Measurements from ENCODE around the gene EI24. TPM values are rescaled to one million over a fixed set of nuclear protein-coding genes. Genes with fewer than 3 reads are reported as not detected.
A peak's percentile ranks its signal among the peaks of the same experiment; 100 is the strongest.

EI24 gene
- total RNA-seq, 1 experiment from 2014 or later, result 151 TPM

DNA sequence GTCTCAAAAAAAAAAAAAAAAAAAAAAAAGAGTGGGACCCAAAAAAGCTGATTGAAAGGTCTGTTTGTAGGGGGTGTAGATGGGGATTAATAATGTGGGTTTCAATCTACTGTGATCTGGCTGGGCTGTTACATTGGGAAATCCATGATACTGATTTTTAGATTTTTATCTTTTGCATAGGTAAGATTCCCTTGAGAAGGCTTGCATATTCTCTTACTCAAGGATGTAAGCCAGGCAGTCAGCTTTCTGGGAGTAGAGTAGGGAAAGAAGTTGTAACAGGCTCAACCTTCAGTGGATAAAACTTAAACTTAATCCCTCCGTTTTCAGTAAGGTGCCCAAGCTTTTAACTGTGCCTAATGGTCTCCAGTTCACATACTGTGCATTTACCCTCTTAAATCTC is 53.8 kb downstream of the EI24 start:
- Histone ChIP-seq H2BK120ac (ENCODE audit: low read depth, low read length, poor library complexity, severe bottlenecking) (no peak overlapping the region), H3K14ac (ENCODE audit: insufficient read depth, low read length) (no peak overlapping the region), H3K4me1 (ENCODE audit: insufficient read depth, low read length) (no peaks in the 10 kb centered on the region), H3K4ac (ENCODE audit: low read depth, low read length) (no peak overlapping the region), H3T11ph (ENCODE audit: low read length) (no peak overlapping the region), H3K23ac (ENCODE audit: insufficient read length, low read depth, low read length) (no peak overlapping the region), H4K8ac (replicated peaks; ENCODE audit: insufficient read length, low read depth, low read length) (no peak overlapping the region), H3K4me2 (ENCODE audit: insufficient read depth, insufficient read length, low read length) (no peak overlapping the region), H3K18ac (ENCODE audit: insufficient read length, low read depth, low read length) (no peak overlapping the region), H4K20me1 (ENCODE audit: control insufficient read depth, insufficient read depth, insufficient read length) (no peaks in the 10 kb centered on the region), H2BK15ac (ENCODE audit: low read depth, low read length) (no peak overlapping the region), H3K79me1 (ENCODE audit: insufficient read depth, low read depth, low read length, poor library complexity, severe bottlenecking) (no peaks in the 10 kb centered on the region), H2AK5ac (ENCODE audit: insufficient read length, low read length) (no peak overlapping the region), H3K9me3 (ENCODE audit: control insufficient read depth, low read depth, low read length) (no peaks in the 10 kb centered on the region), H3K27me3 (ENCODE audit: insufficient read depth, low read length) (no peaks in the 10 kb centered on the region), H2BK12ac (ENCODE audit: insufficient read length, low read depth, low read length) (no peak overlapping the region), H3K23me2 (ENCODE audit: insufficient read length, low read depth, low read length, poor library complexity, severe bottlenecking) (no peaks in the 10 kb centered on the region), H3K79me2 (ENCODE audit: insufficient read depth, low read length) (peaks cover 3% of the 10 kb centered on the region; the same call in 1 of the 2 replicates), H4K5ac (ENCODE audit: insufficient read length, low read depth, low read length) (no peak overlapping the region), H2BK5ac (ENCODE audit: insufficient read length, low read length) (no peak overlapping the region), H2AFZ (ENCODE audit: low read length) (no peak overlapping the region), H2BK20ac (ENCODE audit: low read depth, low read length, poor library complexity, severe bottlenecking) (no peak overlapping the region), H3K56ac (ENCODE audit: insufficient read length, low read depth, low read length) (no peak overlapping the region), H3K9ac (ENCODE audit: extremely low read depth, insufficient read length, low read length) (no peak overlapping the region), H4K91ac (ENCODE audit: insufficient read length, low read depth, low read length) (no peak overlapping the region), H3K27ac (ENCODE audit: insufficient read length, low read depth, low read length) (no peak overlapping the region)
- no CpG with 5 or more reads among the region's 1 CpG for WGBS (ENCODE audit: extremely low coverage, insufficient read length, low lambda C conversion rate)
- no peak overlapping the region for H3K4me3 Mint-ChIP-seq
- H3K27ac Mint-ChIP-seq, result peak overlapping the region in 1 of 3 experiments; percentile 46; a peak in 2 of 7 replicates
- TF ChIP-seq, protein P1, sequence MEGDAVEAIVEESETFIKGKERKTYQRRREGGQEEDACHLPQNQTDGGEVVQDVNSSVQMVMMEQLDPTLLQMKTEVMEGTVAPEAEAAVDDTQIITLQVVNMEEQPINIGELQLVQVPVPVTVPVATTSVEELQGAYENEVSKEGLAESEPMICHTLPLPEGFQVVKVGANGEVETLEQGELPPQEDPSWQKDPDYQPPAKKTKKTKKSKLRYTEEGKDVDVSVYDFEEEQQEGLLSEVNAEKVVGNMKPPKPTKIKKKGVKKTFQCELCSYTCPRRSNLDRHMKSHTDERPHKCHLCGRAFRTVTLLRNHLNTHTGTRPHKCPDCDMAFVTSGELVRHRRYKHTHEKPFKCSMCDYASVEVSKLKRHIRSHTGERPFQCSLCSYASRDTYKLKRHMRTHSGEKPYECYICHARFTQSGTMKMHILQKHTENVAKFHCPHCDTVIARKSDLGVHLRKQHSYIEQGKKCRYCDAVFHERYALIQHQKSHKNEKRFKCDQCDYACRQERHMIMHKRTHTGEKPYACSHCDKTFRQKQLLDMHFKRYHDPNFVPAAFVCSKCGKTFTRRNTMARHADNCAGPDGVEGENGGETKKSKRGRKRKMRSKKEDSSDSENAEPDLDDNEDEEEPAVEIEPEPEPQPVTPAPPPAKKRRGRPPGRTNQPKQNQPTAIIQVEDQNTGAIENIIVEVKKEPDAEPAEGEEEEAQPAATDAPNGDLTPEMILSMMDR (conservative IDR thresholded peaks at IDR 0.05), result no peak
- peaks cover 15 to 52% (median 50%) of the 10 kb centered on the region in 3 experiments for H3K36me3 Mint-ChIP-seq (ENCODE audit: insufficient read depth in 1 of 3, low read depth in 3 of 3)
- H3K27me3 Mint-ChIP-seq (ENCODE audit: low read depth), result no peaks in the 10 kb centered on the region
- DNase-seq, result no peak
- H3K4me1 Mint-ChIP-seq, result peaks cover 14 to 16% of the 10 kb centered on the region in 2 experiments
- no peaks in the 10 kb centered on the region for H3K9me3 Mint-ChIP-seq

Measured in H9 (cell line).